Measurements from ENCODE around the gene INPP5E. TPM values are rescaled to one million over a fixed set of nuclear protein-coding genes. Genes with fewer than 3 reads are reported as not detected.

The INPP5E gene
- total RNA-seq, 1 donor from 2014 or later = 13.2 TPM

- H3K4me1 Mint-ChIP-seq (ENCODE audit: low read depth) = no peaks in the 10 kb centered on the region
- no peak overlapping the region for H3K27ac Mint-ChIP-seq (ENCODE audit: unreplicated experiment)
- no peak overlapping the region for H3K4me3 Mint-ChIP-seq (ENCODE audit: unreplicated experiment)
- H3K9me3 Mint-ChIP-seq (ENCODE audit: low read depth) = no peaks in the 10 kb centered on the region
- DNase-seq (ENCODE audit: low spot score) = no peak
- no peak for TF ChIP-seq CTCF (IDR thresholded peaks at IDR 0.05)
- H3K27me3 Mint-ChIP-seq (ENCODE audit: low read depth) = no peaks in the 10 kb centered on the region
- peaks cover 3% of the 10 kb centered on the region for H3K36me3 Mint-ChIP-seq (ENCODE audit: low read depth)
Observed at GRCh38 chr9:136379003-136379287, 60.7 kb downstream of the INPP5E start.

Other genes with a start within 250 kb of the INPP5E start
- gene LHX3, start 234.7 kb downstream of the INPP5E start, total RNA-seq = not detected in 3 replicates
- 14.3 to 17.1 TPM (median 15.3 TPM) in 3 replicates for gene QSOX2, start 194.0 kb downstream of the INPP5E start, total RNA-seq
- not detected in 3 replicates for gene CCDC187, start 135.8 kb downstream of the INPP5E start, total RNA-seq
- 25.3 to 43.5 TPM (median 40.0 TPM) in 3 replicates for gene GPSM1, start 112.3 kb downstream of the INPP5E start, total RNA-seq
- 16.4 to 19.9 TPM (median 17.7 TPM) in 3 replicates for gene DNLZ, start 76.1 kb downstream of the INPP5E start, total RNA-seq
- 0.22 to 2.4 TPM (median 1.9 TPM) in 3 replicates for gene CARD9, start 66.2 kb downstream of the INPP5E start, total RNA-seq
- 7.6 to 8.4 TPM (median 7.9 TPM) in 3 replicates for gene SNAPC4, start 39.7 kb downstream of the INPP5E start, total RNA-seq
- 49.6 to 52.9 TPM (median 52.5 TPM) in 3 replicates for gene ENTR1, start 29.2 kb downstream of the INPP5E start, total RNA-seq
- gene PMPCA, start 29.2 kb downstream of the INPP5E start, total RNA-seq = 42.5 to 64.8 TPM (median 43.9 TPM) in 3 replicates
- gene SEC16A, start 43.2 kb upstream of the INPP5E start, total RNA-seq = 91.7 to 95.7 TPM (median 93.4 TPM) in 3 replicates
- gene NOTCH1, start 106.2 kb upstream of the INPP5E start, total RNA-seq = 11.6 to 28.7 TPM (median 27.5 TPM) in 3 replicates
- gene EGFL7, start 223.1 kb upstream of the INPP5E start, total RNA-seq = 5.4 to 7.8 TPM (median 7.0 TPM) in 3 replicates
- gene AGPAT2, start 247.6 kb upstream of the INPP5E start, total RNA-seq = 23.4 to 39.8 TPM (median 39.1 TPM) in 3 replicates